ENCODE results near the gene C1orf159. TPM values are rescaled to one million over a fixed set of nuclear protein-coding genes. Genes with fewer than 3 reads are reported as not detected.

C1orf159 gene
- 3.2 and 4.0 TPM in 2 replicates for polyA plus RNA-seq (2011; rRNA removed)
- 12.4 and 20.3 TPM in 2 replicates for polyA plus RNA-seq (2012; cell fraction: cytosol; rRNA removed)
- 71.3 and 92.0 TPM in 2 replicates for polyA plus RNA-seq (2012; cell fraction: nucleus; rRNA removed)
- polyA plus RNA-seq (2017; fragmentation: RNase III; extraction: RNeasy Plus Mini Kit Qiagen cat#74134 plus additional on column Dnase treatment) = 8.8 to 10.4 TPM (median 10.2 TPM) in 3 replicates
- polyA minus RNA-seq (2011; rRNA and poly(A)+ RNA removed) = 1.8 and 2.4 TPM in 2 replicates

DNA sequence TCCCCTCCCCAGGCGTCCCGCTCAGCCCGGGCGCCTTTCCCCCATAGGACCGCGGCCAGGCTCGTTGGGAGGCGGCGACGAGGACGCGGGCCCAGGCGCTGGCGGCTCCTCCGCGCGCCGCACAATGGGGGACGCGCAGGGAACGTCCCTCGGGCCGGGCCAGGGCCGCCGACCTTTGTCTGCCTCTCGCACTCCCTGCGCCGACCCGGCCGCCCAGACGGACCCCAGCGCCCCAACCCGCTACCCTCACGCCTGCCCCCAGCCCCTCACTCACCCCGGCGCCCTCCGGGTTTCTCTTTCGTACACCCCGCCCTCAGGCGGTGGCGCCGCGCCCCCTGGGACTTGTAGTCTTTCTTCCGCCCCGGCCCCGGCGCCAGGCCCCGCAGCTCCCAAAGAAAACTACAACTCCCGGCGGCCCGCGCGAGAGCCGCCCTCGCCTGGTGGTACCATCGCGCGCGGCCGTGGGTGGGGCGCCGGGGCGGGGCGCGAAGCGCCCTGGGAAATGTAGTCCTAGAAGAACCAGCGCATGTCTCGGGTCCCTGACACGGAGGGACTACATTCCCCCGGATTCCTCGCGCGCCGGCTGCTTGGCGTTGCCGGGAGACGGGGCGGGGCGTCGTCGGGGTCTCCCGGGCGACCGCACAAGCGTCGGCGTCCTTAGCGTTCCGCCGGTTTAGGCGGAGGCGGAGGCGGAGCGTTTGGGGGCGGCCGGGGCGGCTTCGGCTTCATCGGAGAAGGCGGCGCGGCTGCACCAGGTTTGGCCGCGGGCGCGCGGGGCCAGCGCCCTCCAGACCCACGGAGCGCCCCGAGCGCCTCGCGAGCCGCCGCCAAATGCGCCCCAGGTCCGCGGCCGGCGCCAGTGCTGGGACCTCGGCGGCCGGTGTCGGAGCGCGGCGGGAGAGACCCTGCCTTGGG is at the start of gene C1orf159:
Gene C1orf159, minus strand, starts transcription at position 304 of the 915 bp plus-strand sequence. CDS start 24,546 bp downstream, outside the sequence.
- Histone ChIP-seq H3K9me3 (no peaks in the 10 kb centered on the region), H3K4me2 (peak within 1 kb of the TSS; percentile 86), H3K4me3 (peak within 1 kb of the TSS; percentile 85), H3K27ac (peak within 1 kb of the TSS; percentile 84 to 88), H3K4me1 (peaks cover 3% of the 10 kb centered on the region; the same call in 1 of the 3 replicates)
- DNase-seq (ENCODE audit: low read depth in 1 of 2, low spot score in 1 of 2) (peak; percentile 90 to 95), FAIRE-seq (no peak), ATAC-seq (peak; percentile 95 to 96)
- ChIA-PET CTCF (no interaction called here), POLR2A (interaction anchor here (0.6 kb wide), 1 partner anchor 155 kb away, joined by 5 read pairs; no protein-coding TSS in a partner anchor)
- WGBS (ENCODE audit: missing lambda C conversion rate) = 0% methylated on average over 5 of the region's 128 CpGs
- no peak for TF ChIP-seq HDAC2 (IDR thresholded peaks at IDR 0.05)
- TF ChIP-seq, protein P1, sequence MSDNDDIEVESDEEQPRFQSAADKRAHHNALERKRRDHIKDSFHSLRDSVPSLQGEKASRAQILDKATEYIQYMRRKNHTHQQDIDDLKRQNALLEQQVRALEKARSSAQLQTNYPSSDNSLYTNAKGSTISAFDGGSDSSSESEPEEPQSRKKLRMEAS (IDR thresholded peaks at IDR 0.05) = peak; percentile 51
- TF ChIP-seq ZFP36 (IDR thresholded peaks at IDR 0.05; ENCODE audit: borderline replicate concordance, partially characterized antibody) = no peak
- TF ChIP-seq CHD2 (IDR thresholded peaks at IDR 0.05; ENCODE audit: low read length, partially characterized antibody) = no peak
- no peak for TF ChIP-seq HOXA7 (CRISPR knock-in tag; IDR thresholded peaks at IDR 0.05)
- TF ChIP-seq, protein P2, sequence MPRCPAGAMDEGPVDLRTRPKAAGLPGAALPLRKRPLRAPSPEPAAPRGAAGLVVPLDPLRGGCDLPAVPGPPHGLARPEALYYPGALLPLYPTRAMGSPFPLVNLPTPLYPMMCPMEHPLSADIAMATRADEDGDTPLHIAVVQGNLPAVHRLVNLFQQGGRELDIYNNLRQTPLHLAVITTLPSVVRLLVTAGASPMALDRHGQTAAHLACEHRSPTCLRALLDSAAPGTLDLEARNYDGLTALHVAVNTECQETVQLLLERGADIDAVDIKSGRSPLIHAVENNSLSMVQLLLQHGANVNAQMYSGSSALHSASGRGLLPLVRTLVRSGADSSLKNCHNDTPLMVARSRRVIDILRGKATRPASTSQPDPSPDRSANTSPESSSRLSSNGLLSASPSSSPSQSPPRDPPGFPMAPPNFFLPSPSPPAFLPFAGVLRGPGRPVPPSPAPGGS (IDR thresholded peaks at IDR 0.05) = no peak
- peak; percentile 17; the same call in 1 of the 2 replicates for TF ChIP-seq KDM5A (IDR thresholded peaks at IDR 0.05)
- no peak for TF ChIP-seq HOXB13 (CRISPR knock-in tag; IDR thresholded peaks at IDR 0.05; ENCODE audit: low read depth)
- TF ChIP-seq SREBF2 (IDR thresholded peaks at IDR 0.05) = no peak
- TF ChIP-seq EHMT2 (IDR thresholded peaks at IDR 0.05; ENCODE audit: low read depth) = no peak
- TF ChIP-seq FOXS1 (CRISPR knock-in tag; IDR thresholded peaks at IDR 0.05) = no peak
- 0 out of 2 replicates have a peak, but pooled peaks have one; percentile 60 for TF ChIP-seq MYC (IDR thresholded peaks at IDR 0.05; ENCODE audit: borderline replicate concordance, low read length)
- TF ChIP-seq TP53 (CRISPR knock-in tag; IDR thresholded peaks at IDR 0.05) = no peak
- TF ChIP-seq HOXB5 (CRISPR knock-in tag; IDR thresholded peaks at IDR 0.05) = no peak
- TF ChIP-seq RCOR1 (IDR thresholded peaks at IDR 0.05; ENCODE audit: low read depth, low read length) = no peak
- no peak for TF ChIP-seq GATA3 (IDR thresholded peaks at IDR 0.05; ENCODE audit: borderline replicate concordance)
- TF ChIP-seq, protein P3, sequence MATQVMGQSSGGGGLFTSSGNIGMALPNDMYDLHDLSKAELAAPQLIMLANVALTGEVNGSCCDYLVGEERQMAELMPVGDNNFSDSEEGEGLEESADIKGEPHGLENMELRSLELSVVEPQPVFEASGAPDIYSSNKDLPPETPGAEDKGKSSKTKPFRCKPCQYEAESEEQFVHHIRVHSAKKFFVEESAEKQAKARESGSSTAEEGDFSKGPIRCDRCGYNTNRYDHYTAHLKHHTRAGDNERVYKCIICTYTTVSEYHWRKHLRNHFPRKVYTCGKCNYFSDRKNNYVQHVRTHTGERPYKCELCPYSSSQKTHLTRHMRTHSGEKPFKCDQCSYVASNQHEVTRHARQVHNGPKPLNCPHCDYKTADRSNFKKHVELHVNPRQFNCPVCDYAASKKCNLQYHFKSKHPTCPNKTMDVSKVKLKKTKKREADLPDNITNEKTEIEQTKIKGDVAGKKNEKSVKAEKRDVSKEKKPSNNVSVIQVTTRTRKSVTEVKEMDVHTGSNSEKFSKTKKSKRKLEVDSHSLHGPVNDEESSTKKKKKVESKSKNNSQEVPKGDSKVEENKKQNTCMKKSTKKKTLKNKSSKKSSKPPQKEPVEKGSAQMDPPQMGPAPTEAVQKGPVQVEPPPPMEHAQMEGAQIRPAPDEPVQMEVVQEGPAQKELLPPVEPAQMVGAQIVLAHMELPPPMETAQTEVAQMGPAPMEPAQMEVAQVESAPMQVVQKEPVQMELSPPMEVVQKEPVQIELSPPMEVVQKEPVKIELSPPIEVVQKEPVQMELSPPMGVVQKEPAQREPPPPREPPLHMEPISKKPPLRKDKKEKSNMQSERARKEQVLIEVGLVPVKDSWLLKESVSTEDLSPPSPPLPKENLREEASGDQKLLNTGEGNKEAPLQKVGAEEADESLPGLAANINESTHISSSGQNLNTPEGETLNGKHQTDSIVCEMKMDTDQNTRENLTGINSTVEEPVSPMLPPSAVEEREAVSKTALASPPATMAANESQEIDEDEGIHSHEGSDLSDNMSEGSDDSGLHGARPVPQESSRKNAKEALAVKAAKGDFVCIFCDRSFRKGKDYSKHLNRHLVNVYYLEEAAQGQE (IDR thresholded peaks at IDR 0.05) = no peak
- no peak for TF ChIP-seq EHF (CRISPR knock-in tag; IDR thresholded peaks at IDR 0.05)
- peak; percentile 35; the same call in 1 of the 2 replicates for TF ChIP-seq PHF8 (IDR thresholded peaks at IDR 0.05; ENCODE audit: borderline replicate concordance, low read depth)
- TF ChIP-seq ESRRA (IDR thresholded peaks at IDR 0.05; ENCODE audit: borderline replicate concordance, low read length) = no peak
- no peak for TF ChIP-seq CHD4 (IDR thresholded peaks at IDR 0.05; ENCODE audit: borderline replicate concordance)
- no peak for TF ChIP-seq CBX8 (IDR thresholded peaks at IDR 0.05)
- no peak for TF ChIP-seq MAFK (IDR thresholded peaks at IDR 0.05; ENCODE audit: partially characterized antibody)
- TF ChIP-seq, protein P4, sequence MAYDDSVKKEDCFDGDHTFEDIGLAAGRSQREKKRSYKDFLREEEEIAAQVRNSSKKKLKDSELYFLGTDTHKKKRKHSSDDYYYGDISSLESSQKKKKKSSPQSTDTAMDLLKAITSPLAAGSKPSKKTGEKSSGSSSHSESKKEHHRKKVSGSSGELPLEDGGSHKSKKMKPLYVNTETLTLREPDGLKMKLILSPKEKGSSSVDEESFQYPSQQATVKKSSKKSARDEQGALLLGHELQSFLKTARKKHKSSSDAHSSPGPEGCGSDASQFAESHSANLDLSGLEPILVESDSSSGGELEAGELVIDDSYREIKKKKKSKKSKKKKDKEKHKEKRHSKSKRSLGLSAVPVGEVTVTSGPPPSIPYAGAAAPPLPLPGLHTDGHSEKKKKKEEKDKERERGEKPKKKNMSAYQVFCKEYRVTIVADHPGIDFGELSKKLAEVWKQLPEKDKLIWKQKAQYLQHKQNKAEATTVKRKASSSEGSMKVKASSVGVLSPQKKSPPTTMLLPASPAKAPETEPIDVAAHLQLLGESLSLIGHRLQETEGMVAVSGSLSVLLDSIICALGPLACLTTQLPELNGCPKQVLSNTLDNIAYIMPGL (CRISPR knock-in tag; IDR thresholded peaks at IDR 0.05; ENCODE audit: borderline replicate concordance) = no peak
- no peak for TF ChIP-seq BHLHE40 (IDR thresholded peaks at IDR 0.05; ENCODE audit: low read depth, low read length)
- no peak for TF ChIP-seq JUNB (IDR thresholded peaks at IDR 0.05)
- TF ChIP-seq, protein P5, sequence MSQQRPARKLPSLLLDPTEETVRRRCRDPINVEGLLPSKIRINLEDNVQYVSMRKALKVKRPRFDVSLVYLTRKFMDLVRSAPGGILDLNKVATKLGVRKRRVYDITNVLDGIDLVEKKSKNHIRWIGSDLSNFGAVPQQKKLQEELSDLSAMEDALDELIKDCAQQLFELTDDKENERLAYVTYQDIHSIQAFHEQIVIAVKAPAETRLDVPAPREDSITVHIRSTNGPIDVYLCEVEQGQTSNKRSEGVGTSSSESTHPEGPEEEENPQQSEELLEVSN (IDR thresholded peaks at IDR 0.05; ENCODE audit: borderline replicate concordance, low read depth) = peak; percentile 5; the same call in 1 of the 2 replicates
- TF ChIP-seq CEBPB (IDR thresholded peaks at IDR 0.05) = no peak
- TF ChIP-seq, protein P6, sequence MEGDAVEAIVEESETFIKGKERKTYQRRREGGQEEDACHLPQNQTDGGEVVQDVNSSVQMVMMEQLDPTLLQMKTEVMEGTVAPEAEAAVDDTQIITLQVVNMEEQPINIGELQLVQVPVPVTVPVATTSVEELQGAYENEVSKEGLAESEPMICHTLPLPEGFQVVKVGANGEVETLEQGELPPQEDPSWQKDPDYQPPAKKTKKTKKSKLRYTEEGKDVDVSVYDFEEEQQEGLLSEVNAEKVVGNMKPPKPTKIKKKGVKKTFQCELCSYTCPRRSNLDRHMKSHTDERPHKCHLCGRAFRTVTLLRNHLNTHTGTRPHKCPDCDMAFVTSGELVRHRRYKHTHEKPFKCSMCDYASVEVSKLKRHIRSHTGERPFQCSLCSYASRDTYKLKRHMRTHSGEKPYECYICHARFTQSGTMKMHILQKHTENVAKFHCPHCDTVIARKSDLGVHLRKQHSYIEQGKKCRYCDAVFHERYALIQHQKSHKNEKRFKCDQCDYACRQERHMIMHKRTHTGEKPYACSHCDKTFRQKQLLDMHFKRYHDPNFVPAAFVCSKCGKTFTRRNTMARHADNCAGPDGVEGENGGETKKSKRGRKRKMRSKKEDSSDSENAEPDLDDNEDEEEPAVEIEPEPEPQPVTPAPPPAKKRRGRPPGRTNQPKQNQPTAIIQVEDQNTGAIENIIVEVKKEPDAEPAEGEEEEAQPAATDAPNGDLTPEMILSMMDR (IDR thresholded peaks at IDR 0.05) = no peak
- TF ChIP-seq NFE2L2 (conservative IDR thresholded peaks at IDR 0.05; ENCODE audit: low read length) = no peak
